ENCODE results near the gene ZBTB24.

DNA sequence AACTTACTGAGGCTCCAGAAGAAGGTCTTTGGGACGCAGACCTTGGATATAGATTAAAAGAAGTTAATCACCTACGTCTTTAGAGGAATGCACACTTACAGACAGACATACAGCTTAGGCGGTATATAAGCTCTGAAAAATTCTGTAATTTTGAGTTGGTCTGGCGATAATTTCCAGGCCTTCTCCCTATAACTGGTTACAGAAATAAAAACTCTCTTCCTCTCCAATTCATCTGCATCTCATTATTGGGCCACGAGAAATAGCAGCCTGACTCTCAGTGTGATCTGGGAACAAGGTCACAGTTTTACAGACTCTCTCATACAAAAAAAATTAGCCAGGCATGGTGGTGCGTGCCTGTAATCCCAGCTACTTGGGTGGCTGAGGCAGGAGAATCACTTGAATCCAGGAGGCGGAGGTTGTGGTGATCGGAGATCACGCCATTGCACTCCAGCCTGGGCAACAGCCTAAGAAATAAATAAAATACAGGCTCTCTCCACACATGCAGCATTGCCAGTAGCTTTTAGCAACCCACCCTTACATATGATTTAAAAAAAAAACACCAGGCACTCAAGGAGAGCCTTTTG, 4.7 kb downstream of the ZBTB24 start:
- no peak for TF ChIP-seq CTCF (IDR thresholded peaks at IDR 0.05)
- TF ChIP-seq POLR2AphosphoS5 (IDR thresholded peaks at IDR 0.05; ENCODE audit: low read depth, low read length) = no peak
- TF ChIP-seq SIN3A (IDR thresholded peaks at IDR 0.05; ENCODE audit: borderline replicate concordance, insufficient read depth, low read depth, low read length) = no peak
- TF ChIP-seq TCF7L2 (IDR thresholded peaks at IDR 0.05; ENCODE audit: low read depth, low read length) = no peak
- TF ChIP-seq, protein P1, sequence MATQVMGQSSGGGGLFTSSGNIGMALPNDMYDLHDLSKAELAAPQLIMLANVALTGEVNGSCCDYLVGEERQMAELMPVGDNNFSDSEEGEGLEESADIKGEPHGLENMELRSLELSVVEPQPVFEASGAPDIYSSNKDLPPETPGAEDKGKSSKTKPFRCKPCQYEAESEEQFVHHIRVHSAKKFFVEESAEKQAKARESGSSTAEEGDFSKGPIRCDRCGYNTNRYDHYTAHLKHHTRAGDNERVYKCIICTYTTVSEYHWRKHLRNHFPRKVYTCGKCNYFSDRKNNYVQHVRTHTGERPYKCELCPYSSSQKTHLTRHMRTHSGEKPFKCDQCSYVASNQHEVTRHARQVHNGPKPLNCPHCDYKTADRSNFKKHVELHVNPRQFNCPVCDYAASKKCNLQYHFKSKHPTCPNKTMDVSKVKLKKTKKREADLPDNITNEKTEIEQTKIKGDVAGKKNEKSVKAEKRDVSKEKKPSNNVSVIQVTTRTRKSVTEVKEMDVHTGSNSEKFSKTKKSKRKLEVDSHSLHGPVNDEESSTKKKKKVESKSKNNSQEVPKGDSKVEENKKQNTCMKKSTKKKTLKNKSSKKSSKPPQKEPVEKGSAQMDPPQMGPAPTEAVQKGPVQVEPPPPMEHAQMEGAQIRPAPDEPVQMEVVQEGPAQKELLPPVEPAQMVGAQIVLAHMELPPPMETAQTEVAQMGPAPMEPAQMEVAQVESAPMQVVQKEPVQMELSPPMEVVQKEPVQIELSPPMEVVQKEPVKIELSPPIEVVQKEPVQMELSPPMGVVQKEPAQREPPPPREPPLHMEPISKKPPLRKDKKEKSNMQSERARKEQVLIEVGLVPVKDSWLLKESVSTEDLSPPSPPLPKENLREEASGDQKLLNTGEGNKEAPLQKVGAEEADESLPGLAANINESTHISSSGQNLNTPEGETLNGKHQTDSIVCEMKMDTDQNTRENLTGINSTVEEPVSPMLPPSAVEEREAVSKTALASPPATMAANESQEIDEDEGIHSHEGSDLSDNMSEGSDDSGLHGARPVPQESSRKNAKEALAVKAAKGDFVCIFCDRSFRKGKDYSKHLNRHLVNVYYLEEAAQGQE (IDR thresholded peaks at IDR 0.05; ENCODE audit: insufficient read depth in 1 of 2, low read depth in 2 of 2, low read length in 1 of 2) = no peak

All from Panc1 (cell line).